GM18526 (cell line): ENCODE results near the gene ZFPL1.
A peak's percentile ranks its signal among the peaks of the same experiment; 100 is the strongest.

Experiments used
- POLR2A ChIP-seq: IDR thresholded peaks from 3 replicates; pipeline ENCODE4 v1.6.1; 2011; ENCODE audit not compliant: insufficient read length; ENCODE audit errors: extremely low read depth

ZFPL1 gene

DNA sequence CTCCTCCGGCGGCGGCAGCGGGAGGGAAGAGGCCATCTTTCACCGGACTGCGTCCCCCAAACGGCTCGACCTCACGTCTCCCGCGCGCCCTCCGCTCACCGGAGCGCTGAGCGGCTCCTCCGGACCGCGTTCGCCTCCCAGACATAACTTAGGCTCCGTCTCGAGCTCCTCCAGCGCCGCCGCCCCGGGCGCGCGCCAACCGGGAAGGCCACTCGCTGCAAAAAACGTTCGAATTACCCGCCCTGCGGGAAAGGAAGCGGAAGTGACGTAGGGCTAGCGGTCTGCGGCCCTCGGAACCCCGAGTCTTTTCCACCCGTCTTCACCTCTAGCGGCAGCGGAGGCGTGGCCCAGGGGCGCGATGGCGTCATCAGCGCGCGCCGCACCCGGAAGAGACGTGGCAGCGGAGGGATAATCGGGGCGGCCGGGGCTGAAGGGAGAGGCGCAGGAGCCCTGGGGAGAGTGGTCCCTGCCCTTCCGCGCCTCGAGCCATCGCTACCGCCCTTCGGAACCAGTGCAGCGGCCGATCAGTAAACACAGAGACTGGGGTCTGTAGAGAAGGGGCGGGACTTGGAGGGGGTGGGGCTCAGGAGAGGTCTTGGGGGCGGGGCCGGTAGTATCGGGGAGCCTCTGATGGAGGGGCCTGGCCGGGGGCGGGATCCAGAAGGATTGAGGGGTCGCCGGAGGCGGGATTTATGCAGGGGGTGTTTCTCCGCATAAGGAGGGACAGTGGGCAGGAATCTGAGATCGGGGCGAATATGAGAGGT lies at the start of gene ZFPL1, which contains the start of gene CDCA5:
Gene ZFPL1, plus strand, starts transcription at position 389 of the 764 bp plus-strand sequence. CDS start 477 bp downstream, outside the sequence.
Gene CDCA5, minus strand, starts transcription at position 207 of the 764 bp plus-strand sequence. Its CDS starts 62 bp downstream, at position 145.
- TF ChIP-seq POLR2A = peak; percentile 80

DNA sequence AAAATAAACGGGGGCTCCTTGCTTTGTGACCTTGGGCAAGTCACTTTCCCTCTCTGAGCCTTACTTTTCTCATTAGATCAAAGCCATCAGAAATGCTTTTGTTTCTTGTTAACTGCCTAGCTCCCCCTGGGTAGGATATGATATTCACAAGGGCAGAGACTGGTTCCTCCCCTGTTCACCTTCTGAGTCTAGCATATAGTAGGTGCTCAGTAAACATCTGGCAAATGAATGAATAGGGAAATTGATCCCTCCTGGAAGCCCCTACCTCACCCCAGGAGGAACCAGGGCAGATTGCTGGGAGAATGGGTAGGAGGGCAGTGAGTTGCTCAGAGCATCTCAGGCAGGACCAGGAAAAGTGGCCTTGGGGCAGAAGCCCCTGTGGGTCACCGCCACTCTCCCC lies 49.6 kb upstream of the ZFPL1 start:
- no peak for TF ChIP-seq POLR2A

DNA sequence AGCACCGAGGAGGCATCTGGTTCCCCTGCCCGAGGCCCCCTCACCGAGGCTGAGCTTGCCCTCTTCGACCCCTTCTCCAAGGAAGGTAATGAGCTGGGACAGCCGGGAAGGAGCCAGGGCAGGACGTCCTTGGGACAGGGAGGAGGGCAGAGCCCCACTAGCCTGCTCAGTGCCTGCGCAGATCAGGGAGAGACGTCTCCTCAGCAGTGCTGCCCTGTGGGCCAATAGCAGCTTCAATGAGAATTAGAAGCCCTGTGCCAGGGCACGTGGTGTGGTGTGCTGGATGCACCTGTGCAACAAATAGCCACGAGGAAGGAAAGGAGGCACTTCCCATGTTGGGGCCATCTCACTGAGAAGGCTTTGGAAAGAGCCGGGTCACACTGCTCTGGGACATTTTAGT lies 48.4 kb upstream of the ZFPL1 start:
- TF ChIP-seq POLR2A = no peak

DNA sequence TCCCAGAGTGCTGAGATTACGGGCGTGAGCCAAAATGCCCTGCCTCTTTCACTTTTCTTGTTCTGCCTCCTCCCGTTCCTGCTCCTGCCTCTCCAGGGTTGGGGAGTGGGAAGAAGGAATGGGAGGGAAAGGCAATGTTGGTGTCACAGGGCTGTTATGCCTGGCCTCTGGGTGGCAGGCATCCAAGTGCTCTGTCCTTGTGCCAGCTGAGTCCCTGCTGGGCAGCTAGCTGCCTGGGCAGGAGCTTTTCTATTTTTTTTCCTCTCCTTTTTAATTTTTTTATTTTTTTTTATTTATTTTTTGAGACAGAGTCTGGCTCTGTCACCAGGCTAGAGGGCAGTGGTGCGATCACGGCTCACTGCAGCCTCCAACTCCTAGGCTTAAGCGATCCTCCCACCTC lies 47.1 kb upstream of the ZFPL1 start:
- TF ChIP-seq POLR2A = no peak

DNA sequence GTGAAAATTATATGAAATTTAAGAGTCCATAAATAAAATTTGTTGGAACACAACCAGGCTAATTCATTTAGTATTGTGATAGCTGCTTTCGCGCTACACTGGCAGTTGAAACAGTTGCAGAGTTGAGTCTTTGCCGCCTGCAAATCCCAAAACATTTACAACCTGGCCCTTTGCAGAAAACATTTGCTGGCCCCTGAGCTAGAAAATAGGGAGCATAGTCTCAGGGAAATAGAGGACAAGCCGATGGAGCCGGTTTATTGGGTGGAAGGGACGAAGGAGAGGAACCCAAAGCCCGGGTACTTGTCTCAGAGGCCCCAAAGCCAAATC lies 43.5 kb upstream of the ZFPL1 start:
- TF ChIP-seq POLR2A = no peak

DNA sequence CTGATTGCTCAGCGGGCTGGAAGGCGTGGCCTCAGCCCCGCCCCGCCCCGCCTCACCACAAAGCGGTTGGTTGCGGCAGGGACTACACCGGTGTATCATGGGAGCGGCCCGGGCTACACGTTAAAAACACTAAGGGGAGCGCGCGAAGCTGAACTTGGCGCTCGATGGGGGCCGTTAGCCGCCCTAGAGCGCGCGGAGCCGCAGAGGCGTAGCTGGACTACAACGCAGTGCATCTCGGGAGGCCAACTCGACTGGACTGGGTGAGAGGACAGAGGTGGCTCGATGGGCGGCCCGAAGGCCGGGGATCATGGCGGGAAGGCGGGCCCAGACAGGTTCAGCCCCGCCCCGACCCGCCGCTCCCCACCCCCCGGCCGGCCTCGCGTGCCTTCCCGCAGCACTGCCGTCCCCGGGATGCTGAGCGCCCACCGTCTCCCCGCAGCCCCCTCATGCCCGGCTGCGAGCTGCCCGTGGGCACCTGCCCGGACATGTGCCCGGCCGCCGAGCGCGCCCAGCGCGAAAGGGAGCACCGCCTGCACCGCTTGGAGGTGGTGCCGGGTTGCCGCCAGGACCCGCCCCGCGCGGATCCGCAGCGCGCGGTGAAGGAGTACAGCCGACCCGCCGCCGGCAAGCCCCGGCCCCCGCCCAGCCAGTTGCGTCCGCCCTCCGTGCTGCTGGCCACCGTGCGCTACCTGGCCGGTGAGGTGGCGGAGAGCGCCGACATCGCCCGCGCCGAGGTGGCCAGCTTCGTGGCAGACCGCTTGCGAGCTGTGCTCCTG lies 43.0 kb upstream of the ZFPL1 start, which contains the start of gene SAC3D1:
Gene SAC3D1, plus strand, starts transcription at position 364 of the 776 bp plus-strand sequence. Its CDS starts 83 bp downstream, at position 447.
- peak; percentile 46 for TF ChIP-seq POLR2A

DNA sequence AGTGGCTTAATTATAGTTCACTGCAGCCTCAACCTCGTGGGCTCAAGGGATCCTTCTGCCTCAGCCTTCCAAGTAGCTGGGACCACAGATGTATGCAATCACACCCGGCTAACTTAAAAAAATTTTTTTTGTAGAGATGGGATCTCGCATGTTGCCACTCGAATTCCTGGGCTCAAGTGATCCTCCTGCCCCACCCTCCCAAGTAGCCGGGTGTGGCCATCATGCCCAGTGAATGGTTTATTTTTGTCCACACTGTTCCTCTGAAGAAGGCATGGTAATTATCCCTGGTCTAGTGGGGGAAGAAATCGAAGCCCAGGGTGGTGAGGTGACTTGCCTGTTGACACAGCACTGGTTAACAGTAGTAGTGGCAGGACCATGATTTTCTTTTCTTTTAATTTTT lies 41.1 kb upstream of the ZFPL1 start:
- TF ChIP-seq POLR2A = no peak

DNA sequence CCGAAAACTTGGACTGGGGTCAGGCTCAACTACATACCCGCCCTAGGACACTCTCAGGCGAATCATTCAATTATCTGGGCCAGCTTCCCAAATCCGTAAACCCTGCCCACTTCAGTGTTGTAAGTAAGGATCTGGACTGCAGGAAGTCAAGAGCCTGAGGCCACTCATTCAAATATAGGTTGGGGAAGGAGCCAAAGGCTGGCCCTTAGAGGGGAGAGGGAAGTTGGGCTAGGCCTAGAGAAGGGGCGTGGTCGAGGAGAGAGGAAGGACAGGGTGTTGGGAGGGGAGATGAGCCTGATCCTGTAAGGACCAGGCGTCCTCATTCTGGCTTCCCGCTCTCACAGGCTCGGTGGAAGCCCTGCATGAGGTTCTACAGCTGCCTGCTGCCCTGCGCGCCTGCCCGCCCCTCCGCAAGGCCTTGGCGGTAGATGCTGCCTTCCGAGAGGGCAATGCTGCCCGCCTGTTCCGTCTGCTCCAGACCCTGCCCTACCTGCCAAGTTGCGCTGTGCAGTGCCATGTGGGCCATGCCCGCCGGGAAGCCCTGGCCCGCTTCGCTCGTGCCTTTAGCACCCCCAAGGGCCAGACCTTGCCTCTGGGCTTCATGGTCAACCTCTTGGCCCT lies 40.0 kb upstream of the ZFPL1 start:
- TF ChIP-seq POLR2A = no peak

DNA sequence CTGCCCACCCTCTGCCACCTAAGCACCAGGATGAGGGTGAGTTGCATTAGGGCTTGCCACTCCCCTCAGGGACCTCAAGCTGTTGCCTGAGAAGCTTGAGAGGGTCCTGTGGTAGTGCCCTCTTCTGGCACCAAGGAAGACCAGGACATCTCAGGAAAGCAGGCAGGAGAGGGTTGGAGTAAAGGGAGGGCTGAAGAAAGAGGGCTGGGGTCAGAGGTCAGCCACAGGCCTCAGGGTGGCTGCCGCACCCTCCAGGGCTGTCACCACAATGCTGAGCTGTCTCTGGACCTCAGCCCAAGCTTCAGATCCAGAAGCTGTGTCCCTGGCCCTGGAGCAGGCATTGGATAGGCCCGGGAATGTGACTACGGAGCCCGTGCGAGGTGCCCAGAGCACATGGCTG lies 39.0 kb upstream of the ZFPL1 start:
- TF ChIP-seq POLR2A = no peak

DNA sequence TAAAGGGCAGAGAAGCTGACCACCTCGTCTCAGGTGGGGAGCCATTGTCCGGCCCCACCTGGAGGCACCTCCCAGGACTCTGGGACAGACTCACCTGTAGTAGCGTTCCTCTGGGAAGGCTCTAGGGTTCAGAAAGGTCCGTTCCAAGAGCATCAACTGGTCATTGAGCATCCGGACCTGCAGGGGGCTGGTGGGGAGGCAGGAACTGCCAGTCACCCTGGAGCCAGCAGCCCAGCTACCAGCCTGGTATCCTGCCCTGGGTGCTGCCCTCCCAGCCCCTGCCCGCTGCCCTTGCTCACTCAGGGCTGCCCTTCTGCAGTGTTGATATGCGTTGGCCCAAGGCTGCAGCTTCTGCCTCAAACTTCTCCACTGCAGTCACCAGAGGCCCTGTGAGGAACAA lies 38.3 kb upstream of the ZFPL1 start:
- TF ChIP-seq POLR2A = no peak

DNA sequence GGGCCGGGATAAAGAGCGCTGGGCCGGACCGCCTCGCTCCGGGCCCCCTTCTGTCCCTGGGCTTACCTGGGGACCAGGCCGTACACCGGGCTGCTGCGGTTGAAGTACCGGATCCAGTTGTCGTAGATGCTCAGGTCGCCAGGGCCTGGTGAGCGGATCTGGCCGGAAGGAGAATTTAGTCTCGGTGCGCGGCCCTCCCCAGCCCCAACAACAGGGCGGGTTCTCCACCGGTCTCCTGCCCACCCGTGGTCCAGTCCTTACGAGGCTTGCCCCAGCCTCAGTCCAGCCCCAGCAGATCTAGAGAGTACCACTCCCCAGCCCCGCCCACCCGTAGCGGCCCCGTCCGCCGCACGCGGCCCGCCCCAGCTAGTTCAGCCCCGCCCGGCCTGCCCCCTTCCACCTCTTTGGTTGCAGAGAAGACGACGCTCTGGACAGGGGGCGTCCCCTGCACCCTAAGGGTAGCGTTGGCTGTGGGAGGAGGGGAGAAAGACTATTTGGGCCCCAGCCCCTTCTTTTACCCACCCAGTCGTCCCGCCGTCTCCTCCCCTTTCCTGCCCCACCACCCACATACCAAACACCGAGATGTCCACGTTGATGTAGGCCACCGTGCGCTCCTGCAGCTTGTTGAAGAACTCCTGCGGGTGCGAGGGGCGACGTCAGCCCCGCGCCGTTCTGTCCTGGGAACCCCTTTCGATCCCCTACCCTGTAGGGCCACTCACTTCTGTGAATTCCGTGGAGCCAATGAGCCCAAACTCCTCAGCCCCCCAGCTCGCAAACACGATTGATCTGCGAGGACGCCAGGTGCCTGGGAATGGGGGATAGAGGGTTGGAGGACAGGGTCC lies 36.2 kb upstream of the ZFPL1 start:
- no peak for TF ChIP-seq POLR2A

DNA sequence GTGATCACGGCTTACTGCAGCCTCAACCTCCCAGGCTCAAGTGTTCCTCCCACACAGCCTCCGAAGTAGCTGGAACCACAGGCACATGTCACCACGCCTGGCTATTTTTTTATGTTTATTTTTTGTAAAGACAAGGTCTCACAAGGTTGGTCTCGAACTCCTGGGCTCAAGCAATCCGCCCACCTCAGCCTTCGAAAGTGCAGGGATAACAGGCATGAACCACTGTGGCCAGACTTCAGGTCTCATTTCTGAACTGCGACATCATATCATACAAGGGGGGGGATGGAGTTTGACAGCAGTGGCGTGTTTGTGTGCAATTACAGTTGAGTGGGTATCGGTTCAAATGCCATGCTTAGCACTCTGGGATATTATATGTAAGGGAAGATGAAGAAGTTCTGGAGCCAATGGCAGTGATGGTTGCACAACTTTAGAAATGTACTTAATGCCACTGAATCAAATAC lies 32.6 kb upstream of the ZFPL1 start:
- no peak for TF ChIP-seq POLR2A

DNA sequence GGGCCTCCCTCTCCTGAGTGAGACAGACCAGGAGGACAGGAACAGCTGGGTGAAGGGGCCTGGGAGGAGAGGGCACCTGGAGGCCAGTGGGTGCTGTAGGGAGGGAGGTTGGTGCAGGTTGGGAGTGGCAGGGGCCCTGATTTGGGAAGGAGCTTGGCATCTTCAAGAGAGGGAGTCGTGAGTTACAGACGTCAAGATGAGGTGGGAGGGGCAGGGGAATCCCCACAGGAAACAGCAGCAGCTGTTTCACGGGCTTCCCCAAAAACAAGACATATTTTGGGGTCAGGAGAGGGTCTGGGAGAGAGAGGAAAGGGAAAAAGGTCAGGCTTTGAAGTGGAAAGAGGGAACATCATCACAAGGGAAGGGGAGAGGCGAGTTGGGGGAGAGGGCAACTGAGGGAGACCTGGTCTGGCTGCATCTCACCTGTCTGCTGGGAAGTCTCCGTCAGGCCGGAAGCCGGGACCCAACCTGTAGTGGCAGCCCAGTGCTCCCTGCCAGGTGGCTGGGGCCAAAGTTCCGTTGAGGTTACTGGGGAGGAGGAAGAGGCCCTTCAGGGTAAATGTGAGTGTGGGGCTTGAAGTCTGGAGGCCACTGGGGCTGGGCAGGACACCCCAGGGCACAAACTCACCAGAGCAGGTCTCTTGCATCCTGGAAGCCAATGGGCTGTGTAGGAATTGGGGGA lies 30.1 kb upstream of the ZFPL1 start:
- TF ChIP-seq POLR2A = no peak

DNA sequence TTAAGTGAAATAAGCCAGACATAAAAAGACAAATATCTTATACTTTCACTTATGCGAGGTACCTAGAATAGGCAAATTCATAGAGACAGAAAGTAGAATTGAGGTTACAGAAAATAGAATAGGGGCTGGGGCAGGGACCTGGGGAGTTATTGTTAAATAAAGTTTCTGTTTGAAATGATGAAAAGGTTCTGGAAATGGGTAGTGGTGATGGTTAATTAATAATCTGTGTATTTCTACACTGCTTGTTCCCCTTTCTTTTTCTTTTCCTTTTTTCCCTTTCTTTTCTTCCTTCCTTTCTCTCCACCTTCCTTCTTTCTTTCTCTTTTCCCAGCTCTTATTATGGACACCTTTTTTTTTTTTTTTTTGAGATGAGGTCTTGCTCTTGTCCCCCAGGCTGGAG lies 28.5 kb upstream of the ZFPL1 start:
- no peak for TF ChIP-seq POLR2A
